Stimulated activated CD4-positive, alpha-beta T cell treated with anti-CD3 and anti-CD28 coated beads, Interleukin-4, amount 100 ng/mL, for 48 hours (primary cell): Measurements from ENCODE around the gene ARFGAP2.

ENCODE experiments used
- DNase-seq, 2 donors: peaks; one replicate each; pipeline ENCODE4 v3.0.0-alpha.2; 2020; ENCODE audit warnings: low read depth in 2 of 2

Gene ARFGAP2

GRCh38 chr11:47148903-47149531, 27.7 kb downstream of the ARFGAP2 start:
- no peak for DNase-seq

- DNase-seq = no peak
Measured at GRCh38 chr11:47148270-47148669, 28.4 kb downstream of the ARFGAP2 start.

GRCh38 chr11:47147681-47148080, 29.0 kb downstream of the ARFGAP2 start:
- no peak for DNase-seq

- no peak for DNase-seq
Measured at GRCh38 chr11:47147250-47147649, 29.4 kb downstream of the ARFGAP2 start.

- no peak for DNase-seq
Measured at GRCh38 chr11:47144541-47144940, 32.1 kb downstream of the ARFGAP2 start.

GRCh38 chr11:47143322-47143721, 33.4 kb downstream of the ARFGAP2 start:
- DNase-seq = no peak

- no peak for DNase-seq
Measured at GRCh38 chr11:47139878-47140277, 36.8 kb downstream of the ARFGAP2 start.

GRCh38 chr11:47137476-47137875, 39.2 kb downstream of the ARFGAP2 start:
- no peak for DNase-seq

GRCh38 chr11:47136921-47137320, 39.8 kb downstream of the ARFGAP2 start:
- no peak for DNase-seq

- no peak for DNase-seq
Measured at GRCh38 chr11:47136327-47136726, 40.4 kb downstream of the ARFGAP2 start.

GRCh38 chr11:47132981-47133380, 43.7 kb downstream of the ARFGAP2 start:
- no peak for DNase-seq

GRCh38 chr11:47132490-47132889, 44.2 kb downstream of the ARFGAP2 start:
- DNase-seq = no peak

- DNase-seq = no peak
Measured at GRCh38 chr11:47131136-47131535, 45.5 kb downstream of the ARFGAP2 start.

- DNase-seq = no peak
Measured at GRCh38 chr11:47130543-47130942, 46.1 kb downstream of the ARFGAP2 start.

GRCh38 chr11:47127213-47127612, 49.5 kb downstream of the ARFGAP2 start:
- no peak for DNase-seq

GRCh38 chr11:47125083-47125482, 51.6 kb downstream of the ARFGAP2 start:
- DNase-seq = no peak

GRCh38 chr11:47124675-47125074, 52.0 kb downstream of the ARFGAP2 start:
- no peak for DNase-seq

GRCh38 chr11:47123094-47123493, 53.6 kb downstream of the ARFGAP2 start:
- DNase-seq = no peak

GRCh38 chr11:47121731-47122130, 54.9 kb downstream of the ARFGAP2 start:
- no peak for DNase-seq

GRCh38 chr11:47121056-47121455, 55.6 kb downstream of the ARFGAP2 start:
- no peak for DNase-seq

GRCh38 chr11:47118958-47119688, 57.6 kb downstream of the ARFGAP2 start:
- peak; percentile 12 to 42 for DNase-seq
